OCI-LY1 (cell line): ENCODE results near the gene MCTP2.

Source experiments
- H2AFZ ChIP-seq: fragments of 200-600 bp; sonication (generic), shearing (Covaris generic); 2 replicates; pipeline ENCODE4 v1.6.0; 2014; ENCODE audit warnings: antibody characterized with exemption, mild to moderate bottlenecking, low read length
- H3F3A ChIP-seq: fragments of 200-600 bp; sonication (generic), shearing (Covaris generic); 2 replicates; pipeline ENCODE4 v1.6.0; 2014; ENCODE audit warnings: mild to moderate bottlenecking, antibody characterized with exemption, low read length, moderate library complexity; ENCODE audit not compliant: insufficient read depth
- H3K27ac ChIP-seq: fragments of 200-600 bp; sonication (generic); 2 replicates; pipeline ENCODE4 v1.5.1; 2014; ENCODE audit warnings: low read length, mixed run types, mild to moderate bottlenecking, low read depth; ENCODE audit not compliant: poor library complexity, severe bottlenecking
- H3K27me3 ChIP-seq: fragments of 200-600 bp; sonication (generic); 2 replicates; pipeline ENCODE4 v1.6.0; 2014; ENCODE audit warnings: antibody characterized with exemption, mild to moderate bottlenecking, low read length, moderate library complexity; ENCODE audit not compliant: insufficient read depth
- H3K36me3 ChIP-seq: fragments of 200-600 bp; sonication (generic); 2 replicates; pipeline ENCODE4 v1.6.1; 2014; ENCODE audit warnings: mild to moderate bottlenecking, antibody characterized with exemption, low read length, moderate library complexity, mixed read lengths; ENCODE audit not compliant: insufficient read depth
- H3K4me1 ChIP-seq: fragments of 200-600 bp; sonication (generic); 2 replicates; pipeline ENCODE4 v1.5.1; 2014; ENCODE audit warnings: mild to moderate bottlenecking, low read length, moderate library complexity; ENCODE audit not compliant: insufficient read depth, severe bottlenecking
- H3K4me2 ChIP-seq: fragments of 200-600 bp; sonication (generic), shearing (Covaris generic); 2 replicates; pipeline ENCODE4 v1.6.1; 2014; ENCODE audit warnings: low read length
- H3K4me3 ChIP-seq: fragments of 200-600 bp; sonication (generic); 2 replicates; pipeline ENCODE4 v1.5.1; 2014; ENCODE audit warnings: low read length, low read depth, mild to moderate bottlenecking, mixed read lengths; ENCODE audit not compliant: poor library complexity, severe bottlenecking
- H3K79me2 ChIP-seq: fragments of 200-600 bp; shearing (Covaris generic); 2 replicates; pipeline ENCODE4 v1.6.1; 2016; ENCODE audit warnings: mixed run types, low read length, mixed read lengths; ENCODE audit not compliant: insufficient read depth
- H3K9ac ChIP-seq: fragments of 200-600 bp; sonication (generic), shearing (Covaris generic); 2 replicates; pipeline ENCODE4 v1.6.1; 2014; ENCODE audit warnings: mild to moderate bottlenecking, low read length, mixed read lengths
- H3K9me2 ChIP-seq: fragments of 200-600 bp; sonication (generic), shearing (Covaris generic); 2 replicates; pipeline ENCODE4 v1.6.1; 2014; ENCODE audit warnings: low read depth, mild to moderate bottlenecking, low read length, mixed read lengths
- H3K9me3 ChIP-seq: fragments of 200-600 bp; shearing (Covaris generic); 2 replicates; pipeline ENCODE4 v1.6.1; 2014; ENCODE audit warnings: low read length, mixed read lengths
- H4K20me1 ChIP-seq: fragments of 200-600 bp; sonication (generic), shearing (Covaris generic); 2 replicates; pipeline ENCODE4 v1.6.0; 2016; ENCODE audit warnings: mild to moderate bottlenecking, low read length; ENCODE audit not compliant: insufficient read depth
- CTCF ChIP-seq: fragments of 200-600 bp; sonication (generic), shearing (Covaris generic); IDR thresholded peaks from 2 replicates; pipeline ENCODE4 v1.5.1; 2017; ENCODE audit warnings: mild to moderate bottlenecking, antibody characterized with exemption, low read length, moderate library complexity, mixed read lengths
- EZH2 ChIP-seq: fragments of 200-600 bp; sonication (generic), shearing (Covaris generic); IDR thresholded peaks from 2 replicates; pipeline ENCODE4 v1.8.0; 2017; ENCODE audit warnings: borderline replicate concordance, mixed run types, mild to moderate bottlenecking, antibody characterized with exemption, low read length, moderate library complexity, mixed read lengths

Gene MCTP2

GRCh38 chr15:94509259-94509658, 277.9 kb downstream of the MCTP2 start:
- Histone ChIP-seq H3F3A (no peaks in the 10 kb centered on the region), H3K27me3 (no peaks in the 10 kb centered on the region), H3K27ac (no peak overlapping the region), H3K9me2 (no peaks in the 10 kb centered on the region), H3K79me2 (no peaks in the 10 kb centered on the region), H3K4me1 (no peaks in the 10 kb centered on the region), H2AFZ (no peak overlapping the region), H3K4me3 (no peak overlapping the region), H3K4me2 (no peak overlapping the region), H3K36me3 (no peaks in the 10 kb centered on the region), H3K9ac (no peak overlapping the region), H3K9me3 (no peaks in the 10 kb centered on the region; the same call in 1 of the 2 replicates), H4K20me1 (no peaks in the 10 kb centered on the region)
- TF ChIP-seq EZH2 (no peak), CTCF (no peak)

DNA sequence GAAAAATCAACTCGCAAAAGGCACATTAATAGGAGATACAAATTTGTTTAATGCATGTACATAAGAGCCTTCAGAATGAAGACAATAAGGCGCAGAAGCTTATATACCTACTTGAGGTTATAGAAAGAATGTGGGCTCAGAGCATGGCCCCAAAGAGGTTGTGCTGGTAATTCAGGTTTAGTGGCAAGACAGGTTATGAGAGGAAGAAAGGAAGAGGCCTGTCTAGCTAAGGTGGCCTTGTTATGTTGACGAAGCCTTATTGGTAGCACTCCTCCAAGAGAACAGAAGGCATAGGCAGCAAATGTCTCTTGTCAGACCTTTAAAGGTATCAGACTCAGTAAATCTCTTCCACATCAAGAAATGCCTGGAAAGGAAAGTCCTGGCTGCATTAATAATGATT, 290.8 kb downstream of the MCTP2 start:
- no peak overlapping the region for H3K27ac ChIP-seq
- no peaks in the 10 kb centered on the region for H3K79me2 ChIP-seq
- no peaks in the 10 kb centered on the region for H4K20me1 ChIP-seq
- H2AFZ ChIP-seq = no peak overlapping the region
- H3K27me3 ChIP-seq = no peaks in the 10 kb centered on the region
- no peak overlapping the region for H3K9ac ChIP-seq
- no peaks in the 10 kb centered on the region for H3K4me1 ChIP-seq
- no peaks in the 10 kb centered on the region for H3F3A ChIP-seq
- H3K4me3 ChIP-seq = no peak overlapping the region
- no peaks in the 10 kb centered on the region for H3K36me3 ChIP-seq
- no peaks in the 10 kb centered on the region for H3K9me3 ChIP-seq
- H3K4me2 ChIP-seq = no peak overlapping the region
- TF ChIP-seq EZH2 (no peak), CTCF (no peak)
- no peaks in the 10 kb centered on the region for H3K9me2 ChIP-seq

DNA sequence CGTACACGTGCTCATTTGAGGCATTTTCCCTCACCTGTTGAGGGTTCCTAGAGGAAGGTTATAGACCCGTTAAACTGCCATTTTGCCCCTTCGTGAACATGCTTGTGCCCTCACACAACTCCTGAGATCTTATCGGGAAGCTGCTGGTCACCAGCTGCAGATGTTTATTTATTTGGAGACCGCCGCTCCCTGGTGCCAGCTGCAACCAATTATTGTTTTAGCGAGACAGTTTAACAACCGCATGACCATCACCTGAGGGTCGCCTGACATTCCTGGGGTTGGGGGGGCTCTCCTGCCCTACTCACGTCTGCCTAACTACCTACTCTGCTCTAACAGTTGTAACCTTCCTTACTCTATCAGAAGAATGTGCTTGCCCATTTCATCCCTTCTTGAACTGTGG, 292.5 kb downstream of the MCTP2 start:
- H3K36me3 ChIP-seq = no peaks in the 10 kb centered on the region
- H3F3A ChIP-seq = no peaks in the 10 kb centered on the region
- no peak overlapping the region for H3K4me2 ChIP-seq
- no peak overlapping the region for H3K9ac ChIP-seq
- no peak overlapping the region for H3K4me3 ChIP-seq
- TF ChIP-seq CTCF (no peak), EZH2 (no peak)
- H3K9me3 ChIP-seq = no peaks in the 10 kb centered on the region
- H3K9me2 ChIP-seq = no peaks in the 10 kb centered on the region
- H4K20me1 ChIP-seq = no peaks in the 10 kb centered on the region
- H3K27me3 ChIP-seq = no peaks in the 10 kb centered on the region
- H3K4me1 ChIP-seq = no peaks in the 10 kb centered on the region
- H3K27ac ChIP-seq = no peak overlapping the region
- H3K79me2 ChIP-seq = no peaks in the 10 kb centered on the region
- no peak overlapping the region for H2AFZ ChIP-seq
